WERI-Rb-1 (cell line): ENCODE data around the gene TNRC6A.
"Not testable (repeated sequence)": the region's sequence is repeated elsewhere in the genome, so short reads cannot be mapped to it uniquely, and the experiment has no call there.

ENCODE experiments used
- DNase-seq: peaks from one replicate; pipeline ENCODE4 v3.0.0-alpha.2; 2020
- H3K27ac ChIP-seq: fragments of 250-450 bp; sonication (Bioruptor Pico); 2 replicates; pipeline ENCODE4 v1.5.1; 2020; ENCODE audit warnings: mild to moderate bottlenecking, moderate library complexity
- H3K27me3 ChIP-seq: fragments of 250-450 bp; sonication (Bioruptor Pico); 2 replicates; pipeline ENCODE4 v1.5.1; 2021; ENCODE audit warnings: mild to moderate bottlenecking, low read depth, moderate library complexity; ENCODE audit not compliant: insufficient read depth, severe bottlenecking
- H3K36me3 ChIP-seq: fragments of 250-450 bp; sonication (Bioruptor Pico); 2 replicates; pipeline ENCODE4 v1.5.1; 2020; ENCODE audit warnings: mild to moderate bottlenecking, moderate library complexity
- H3K4me3 ChIP-seq: 2 replicates; pipeline ENCODE4 v1.5.1; 2011; ENCODE audit warnings: low read depth, mild to moderate bottlenecking, control low read depth, low read length
- H3K9me3 ChIP-seq: fragments of 250-450 bp; sonication (Bioruptor Pico); 2 replicates; pipeline ENCODE4 v1.5.1; 2021; ENCODE audit warnings: mild to moderate bottlenecking, moderate library complexity; ENCODE audit not compliant: severe bottlenecking
- CTCF ChIP-seq: IDR thresholded peaks from 2 replicates; pipeline ENCODE4 v1.5.1; 2011; ENCODE audit warnings: low read depth, mild to moderate bottlenecking, control low read depth, inconsistent platforms, low read length

Gene TNRC6A

GRCh38 chr16:24698308-24698707 lies 31.1 kb upstream of the TNRC6A start:
- Histone ChIP-seq H3K27me3 (no peaks in the 10 kb centered on the region), H3K36me3 (no peaks in the 10 kb centered on the region), H3K9me3 (no peaks in the 10 kb centered on the region), H3K27ac (no peak overlapping the region), H3K4me3 (no peak overlapping the region)
- no peak for DNase-seq
- TF ChIP-seq CTCF, result no peak

GRCh38 chr16:24699151-24699723 lies 30.2 kb upstream of the TNRC6A start:
- no peaks in the 10 kb centered on the region for H3K36me3 ChIP-seq
- no peak for DNase-seq
- no peaks in the 10 kb centered on the region for H3K27me3 ChIP-seq
- no peak overlapping the region for H3K27ac ChIP-seq
- H3K4me3 ChIP-seq, result no peak overlapping the region
- TF ChIP-seq CTCF, result no peak
- no peaks in the 10 kb centered on the region for H3K9me3 ChIP-seq

- TF ChIP-seq CTCF, result no peak
- Histone ChIP-seq H3K36me3 (no peaks in the 10 kb centered on the region), H3K9me3 (no peaks in the 10 kb centered on the region), H3K27ac (no peak overlapping the region), H3K4me3 (no peak overlapping the region), H3K27me3 (no peaks in the 10 kb centered on the region)
- DNase-seq, result no peak
Observed at GRCh38 chr16:24700549-24701392, 28.7 kb upstream of the TNRC6A start.

GRCh38 chr16:24701521-24701951 lies 27.9 kb upstream of the TNRC6A start:
- H3K27me3 ChIP-seq, result no peaks in the 10 kb centered on the region
- no peak overlapping the region for H3K4me3 ChIP-seq
- no peak for DNase-seq
- no peak overlapping the region for H3K27ac ChIP-seq
- H3K36me3 ChIP-seq, result no peaks in the 10 kb centered on the region
- no peaks in the 10 kb centered on the region for H3K9me3 ChIP-seq
- TF ChIP-seq CTCF, result no peak

GRCh38 chr16:24707760-24708159 lies 21.7 kb upstream of the TNRC6A start:
- not testable (repeated sequence) for H3K36me3 ChIP-seq, H3K9me3 ChIP-seq, H3K4me3 ChIP-seq, H3K27ac ChIP-seq, DNase-seq, H3K27me3 ChIP-seq

GRCh38 chr16:24713379-24713778 lies 16.1 kb upstream of the TNRC6A start:
- H3K4me3 ChIP-seq, result no peak overlapping the region
- H3K27me3 ChIP-seq, result no peaks in the 10 kb centered on the region
- no peak overlapping the region for H3K27ac ChIP-seq
- H3K36me3 ChIP-seq, result no peaks in the 10 kb centered on the region
- DNase-seq, result no peak
- no peaks in the 10 kb centered on the region for H3K9me3 ChIP-seq
- TF ChIP-seq CTCF, result no peak
